Muscle of leg (tissue), 11 donors: ENCODE results near the gene CFD. TPM values are rescaled to one million over a fixed set of nuclear protein-coding genes. Genes with fewer than 3 reads are reported as not detected.
A peak's percentile ranks its signal among the peaks of the same experiment; 100 is the strongest.
"Not testable (repeated sequence)": the region's sequence is repeated elsewhere in the genome, so short reads cannot be mapped to it uniquely, and the experiment has no call there.

Source experiments
- DNase-seq: peaks from one replicate; pipeline ENCODE4 v3.0.0; 2013
- H3K27ac ChIP-seq: one replicate; pipeline ENCODE4 v1.5.1; 2013; ENCODE audit warnings: mild to moderate bottlenecking, low read length, control low read depth
- H3K27me3 ChIP-seq: one replicate; pipeline ENCODE4 v1.6.1; 2013; ENCODE audit warnings: low read length; ENCODE audit not compliant: control insufficient read depth, insufficient read depth
- H3K36me3 ChIP-seq: one replicate; pipeline ENCODE4 v1.6.1; 2013; ENCODE audit warnings: low read length; ENCODE audit not compliant: control insufficient read depth, insufficient read depth
- H3K4me1 ChIP-seq: one replicate; pipeline ENCODE4 v1.6.1; 2013; ENCODE audit warnings: low read length; ENCODE audit not compliant: control insufficient read depth, insufficient read depth
- H3K4me3 ChIP-seq: one replicate; pipeline ENCODE4 v1.5.1; 2013; ENCODE audit warnings: low read length, control low read depth
- H3K9me3 ChIP-seq: replicated peaks from 2 replicates; pipeline ENCODE4 v1.6.1; 2013; ENCODE audit warnings: low read depth, low read length; ENCODE audit not compliant: control insufficient read depth
- WGBS: methylation state at CpG from one replicate; pipeline ENCODE4 v1.1.5; 2013; ENCODE audit warnings: missing lambda C conversion rate; ENCODE audit not compliant: insufficient coverage; 5-methylcytosine and 5-hydroxymethylcytosine counted together
- polyA plus RNA-seq, 8 donors: library from polyadenylated mRNA; unstranded; fragments of 120-200 nt; gene quantifications; one replicate each; pipeline versions ENCODE4 v1.2.1 to v1.2.3, GENCODE V29; 2013; ENCODE audit warnings: inconsistent platforms in 1 of 8, low replicate concordance in 1 of 8; ENCODE audit not compliant: insufficient read length in 8 of 8, insufficient read depth in 1 of 8
- total RNA-seq: library from RNA; stranded (reverse); fragments of 120-200 nt; gene quantifications from one replicate; pipeline ENCODE4 v1.2.4, GENCODE V29; 2013

The CFD gene
- total and polyA plus RNA-seq, 9 donors: 1.1 to 8.7 (median 1.9) TPM

DNA sequence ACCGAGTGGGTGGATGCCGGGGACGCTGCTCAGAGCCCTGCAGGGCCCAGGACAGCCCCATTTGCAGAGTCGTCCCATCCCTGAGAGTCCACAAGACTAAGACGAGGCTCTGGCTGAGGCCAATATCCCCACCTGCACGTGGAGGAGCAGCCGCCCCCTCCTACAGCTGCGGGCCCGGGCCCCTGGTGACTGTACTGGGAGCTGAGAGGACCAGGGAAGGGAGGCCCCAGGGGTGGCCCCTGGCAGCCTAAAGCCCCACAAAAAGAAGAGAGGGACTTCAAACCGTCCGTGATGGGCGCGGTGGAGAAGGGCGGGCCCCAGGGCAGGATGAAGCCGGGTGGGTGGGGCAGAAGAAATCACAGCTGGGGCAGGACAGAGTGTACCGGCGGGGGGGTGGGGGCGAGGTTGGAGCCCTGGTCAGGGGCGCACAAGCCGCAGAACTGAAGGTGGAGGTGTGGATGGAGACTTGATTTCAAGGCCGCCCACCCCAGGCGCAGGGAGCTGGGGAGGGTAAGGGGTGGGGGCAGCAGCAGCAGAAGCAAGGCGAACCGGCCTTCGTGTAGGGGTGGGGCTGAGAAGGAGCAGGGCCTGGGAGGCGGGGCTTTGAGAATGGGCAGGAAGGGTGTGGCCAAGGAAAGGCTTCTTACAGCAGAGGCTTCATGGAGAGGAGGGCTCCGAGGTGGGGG, 12.9 kb downstream of the CFD start:
- H3K27ac ChIP-seq: no peak overlapping the region
- peak; percentile 69 for DNase-seq
- peaks cover 79% of the 10 kb centered on the region for H3K36me3 ChIP-seq
- WGBS: 52% methylated on average over 18 of the region's 27 CpGs
- H3K9me3 ChIP-seq: no peaks in the 10 kb centered on the region
- H3K27me3 ChIP-seq: no peaks in the 10 kb centered on the region
- peaks cover 24% of the 10 kb centered on the region for H3K4me1 ChIP-seq
- H3K4me3 ChIP-seq: no peak overlapping the region

DNA sequence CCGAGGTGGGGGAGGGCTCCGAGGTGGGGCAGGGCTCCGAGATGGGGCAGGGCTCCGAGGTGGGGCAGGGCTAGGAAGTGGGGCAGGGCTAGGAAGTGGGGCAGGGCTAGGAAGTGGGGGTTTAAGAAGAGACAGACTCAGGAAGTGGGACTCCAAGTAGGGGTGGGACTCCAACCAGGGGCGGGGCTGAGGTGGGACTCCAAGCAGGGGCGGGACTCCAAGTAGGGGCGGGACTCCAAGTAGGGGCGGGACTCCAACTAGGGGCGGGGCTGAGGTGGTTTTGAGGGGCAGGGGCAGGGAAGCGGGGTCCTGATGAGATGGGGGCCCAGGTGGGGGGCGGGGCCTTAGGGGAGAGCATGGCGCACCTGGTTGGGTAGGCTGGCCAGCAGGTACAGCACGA, 13.6 kb downstream of the CFD start:
- H3K27ac ChIP-seq: no peak overlapping the region
- no peaks in the 10 kb centered on the region for H3K9me3 ChIP-seq
- no peak for DNase-seq
- no peak overlapping the region for H3K4me3 ChIP-seq
- H3K36me3 ChIP-seq: peaks cover 74% of the 10 kb centered on the region
- 83% methylated on average over 3 of the region's 13 CpGs for WGBS
- peaks cover 20% of the 10 kb centered on the region for H3K4me1 ChIP-seq
- H3K27me3 ChIP-seq: no peaks in the 10 kb centered on the region

DNA sequence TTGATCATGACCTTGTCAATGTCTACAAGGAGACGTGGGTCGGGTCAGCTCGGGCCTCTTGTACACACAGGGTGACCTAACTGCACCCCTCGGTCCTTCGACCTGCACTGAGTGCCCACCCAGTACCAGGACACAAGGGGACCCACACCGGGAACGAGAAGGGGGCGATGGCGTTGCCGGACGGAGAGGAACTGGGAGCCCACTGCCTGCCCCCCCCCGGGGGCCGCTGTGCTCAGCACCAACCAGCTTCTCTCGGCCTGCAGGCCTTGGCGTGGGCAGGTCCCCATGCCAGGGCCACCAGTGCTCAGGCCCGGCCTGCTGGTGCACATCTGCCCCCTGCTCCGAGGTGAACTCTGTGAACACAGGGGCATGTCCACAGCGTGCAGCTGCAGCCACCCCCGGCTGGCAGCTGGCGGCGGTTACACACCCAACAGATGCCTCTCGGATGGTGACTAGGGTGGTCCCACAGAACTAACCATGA, 14.1 kb downstream of the CFD start:
- peak; percentile 51 for DNase-seq

GRCh38 chr19:875265-875879, 15.9 kb downstream of the CFD start:
- 88% methylated on average over 22 of the region's 28 CpGs for WGBS
- Histone ChIP-seq H3K27me3 (no peaks in the 10 kb centered on the region), H3K9me3 (no peaks in the 10 kb centered on the region), H3K4me3 (no peak overlapping the region), H3K4me1 (peaks cover 14% of the 10 kb centered on the region), H3K36me3 (peaks cover 64% of the 10 kb centered on the region), H3K27ac (no peak overlapping the region)
- no peak for DNase-seq

More for the DNA sequence above, 14.1 kb downstream of the CFD start:
- Histone ChIP-seq H3K36me3 (peaks cover 69% of the 10 kb centered on the region), H3K4me3 (no peak overlapping the region), H3K4me1 (peaks cover 20% of the 10 kb centered on the region), H3K27ac (no peak overlapping the region), H3K9me3 (no peaks in the 10 kb centered on the region), H3K27me3 (no peaks in the 10 kb centered on the region)
- 82% methylated on average over 20 of the region's 22 CpGs for WGBS

GRCh38 chr19:876089-876488, 16.6 kb downstream of the CFD start:
- H3K27ac ChIP-seq: no peak overlapping the region
- H3K4me3 ChIP-seq: no peak overlapping the region
- H3K9me3 ChIP-seq: no peaks in the 10 kb centered on the region
- DNase-seq: no peak
- H3K27me3 ChIP-seq: no peaks in the 10 kb centered on the region
- peaks cover 62% of the 10 kb centered on the region for H3K36me3 ChIP-seq
- WGBS: 68% methylated on average over 13 of the region's 18 CpGs
- peaks cover 8% of the 10 kb centered on the region for H3K4me1 ChIP-seq

DNA sequence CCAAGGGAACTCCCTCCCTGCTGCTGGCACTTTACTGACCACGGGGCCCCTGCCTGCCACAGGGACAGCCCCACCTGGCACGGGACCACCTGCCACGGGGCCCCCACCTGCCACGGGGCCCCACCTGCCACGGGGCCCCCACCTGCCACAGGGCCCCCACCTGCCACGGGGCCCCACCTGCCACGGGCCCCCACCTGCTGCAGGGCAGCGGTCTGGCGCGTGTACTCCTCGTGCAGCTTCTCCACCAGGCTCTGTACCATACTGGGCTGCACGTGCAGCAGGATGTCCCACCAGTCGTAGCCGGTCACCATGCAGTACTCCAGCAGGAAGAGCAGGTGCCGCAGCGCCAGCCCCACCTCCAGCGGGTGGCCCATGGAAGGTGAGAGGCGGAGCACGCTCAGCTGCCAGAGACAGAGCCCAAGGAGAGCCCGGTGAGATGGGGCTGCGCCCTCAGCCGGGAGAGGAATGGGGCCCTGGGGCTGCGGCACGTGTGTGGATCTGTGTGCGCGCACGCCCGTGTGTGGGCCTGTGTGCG, 17.4 kb downstream of the CFD start:
- no peak overlapping the region for H3K27ac ChIP-seq
- DNase-seq: no peak
- H3K4me1 ChIP-seq: peaks cover 4% of the 10 kb centered on the region
- H3K36me3 ChIP-seq: peaks cover 66% of the 10 kb centered on the region
- no peaks in the 10 kb centered on the region for H3K27me3 ChIP-seq
- 88% methylated on average over 28 of the region's 29 CpGs for WGBS
- H3K9me3 ChIP-seq: no peaks in the 10 kb centered on the region
- H3K4me3 ChIP-seq: no peak overlapping the region

DNA sequence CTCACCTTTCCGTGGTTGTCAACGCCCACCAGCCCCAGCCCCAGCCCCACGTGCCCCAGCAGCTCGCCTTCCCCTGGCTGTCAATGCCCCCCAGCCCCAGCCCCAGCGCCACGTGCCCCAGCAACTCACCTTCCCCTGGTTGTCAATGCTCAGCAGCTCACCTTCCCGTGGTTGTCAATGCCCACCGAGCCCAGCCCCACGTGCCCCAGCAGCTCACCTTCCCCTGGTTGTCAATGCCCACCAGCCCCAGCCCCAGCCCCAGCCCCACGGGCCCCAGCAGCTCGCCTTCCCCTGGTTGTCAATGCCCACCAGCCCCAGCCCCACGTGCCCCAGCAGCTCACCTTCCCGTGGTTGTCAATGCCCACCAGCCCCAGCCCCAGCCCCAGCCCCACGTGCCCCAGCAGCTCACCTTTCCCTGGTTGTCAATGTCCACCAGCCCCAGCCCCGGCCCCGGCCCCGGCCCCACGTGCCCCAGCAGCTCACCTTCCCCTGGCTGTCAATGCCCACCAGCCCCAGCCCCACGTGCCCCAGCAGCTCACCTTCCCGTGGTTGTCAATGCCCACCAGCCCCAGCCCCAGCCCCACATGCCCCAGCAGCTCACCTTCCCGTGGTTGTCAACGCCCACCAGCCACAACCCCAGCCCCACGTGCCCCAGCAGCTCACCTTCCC, 18.7 kb downstream of the CFD start:
- not testable (repeated sequence) for H3K27me3 ChIP-seq, H3K9me3 ChIP-seq, H3K27ac ChIP-seq, H3K4me1 ChIP-seq, H3K4me3 ChIP-seq, DNase-seq
- 81% methylated on average over 14 of the region's 23 CpGs for WGBS
- peaks cover 73% of the 10 kb centered on the region for H3K36me3 ChIP-seq

DNA sequence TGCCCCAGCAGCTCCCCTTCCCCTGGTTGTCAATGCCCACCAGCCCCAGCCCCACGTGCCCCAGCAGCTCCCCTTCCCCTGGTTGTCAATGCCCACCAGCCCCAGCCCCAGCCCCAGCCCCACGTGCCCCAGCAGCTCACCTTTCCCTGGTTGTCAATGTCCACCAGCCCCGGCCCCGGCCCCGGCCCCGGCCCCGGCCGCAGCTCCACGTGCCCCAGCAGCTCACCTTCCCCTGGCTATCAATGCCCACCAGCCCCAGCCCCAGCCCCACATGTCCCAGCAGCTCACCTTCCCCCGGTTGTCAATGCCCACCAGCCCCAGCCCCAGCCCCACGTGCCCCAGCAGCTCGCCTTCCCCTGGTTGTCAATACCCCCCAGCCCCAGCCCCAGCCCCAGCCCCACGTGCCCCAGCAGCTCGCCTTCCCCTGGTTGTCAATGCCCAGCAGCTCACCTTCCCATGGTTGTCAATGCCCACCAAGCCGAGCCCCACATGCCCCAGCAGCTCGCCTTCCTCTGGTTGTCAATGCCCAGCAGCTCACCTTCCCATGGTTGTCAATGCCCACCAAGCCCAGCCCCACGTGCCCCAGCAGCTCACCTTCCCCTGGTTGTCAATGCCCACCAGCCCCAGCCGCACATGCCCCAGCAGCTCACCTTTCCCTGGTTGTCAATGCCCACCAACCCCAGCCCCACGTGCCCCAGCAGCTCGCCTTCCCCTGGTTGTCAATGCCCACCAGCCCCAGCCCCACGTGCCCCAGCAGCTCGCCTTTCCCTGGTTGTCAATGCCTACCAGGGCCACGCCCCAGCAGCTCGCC, 19.5 kb downstream of the CFD start:
- DNase-seq: not testable (repeated sequence)
- WGBS: 90% methylated on average over 17 of the region's 24 CpGs
- peaks cover 74% of the 10 kb centered on the region for H3K36me3 ChIP-seq

DNA sequence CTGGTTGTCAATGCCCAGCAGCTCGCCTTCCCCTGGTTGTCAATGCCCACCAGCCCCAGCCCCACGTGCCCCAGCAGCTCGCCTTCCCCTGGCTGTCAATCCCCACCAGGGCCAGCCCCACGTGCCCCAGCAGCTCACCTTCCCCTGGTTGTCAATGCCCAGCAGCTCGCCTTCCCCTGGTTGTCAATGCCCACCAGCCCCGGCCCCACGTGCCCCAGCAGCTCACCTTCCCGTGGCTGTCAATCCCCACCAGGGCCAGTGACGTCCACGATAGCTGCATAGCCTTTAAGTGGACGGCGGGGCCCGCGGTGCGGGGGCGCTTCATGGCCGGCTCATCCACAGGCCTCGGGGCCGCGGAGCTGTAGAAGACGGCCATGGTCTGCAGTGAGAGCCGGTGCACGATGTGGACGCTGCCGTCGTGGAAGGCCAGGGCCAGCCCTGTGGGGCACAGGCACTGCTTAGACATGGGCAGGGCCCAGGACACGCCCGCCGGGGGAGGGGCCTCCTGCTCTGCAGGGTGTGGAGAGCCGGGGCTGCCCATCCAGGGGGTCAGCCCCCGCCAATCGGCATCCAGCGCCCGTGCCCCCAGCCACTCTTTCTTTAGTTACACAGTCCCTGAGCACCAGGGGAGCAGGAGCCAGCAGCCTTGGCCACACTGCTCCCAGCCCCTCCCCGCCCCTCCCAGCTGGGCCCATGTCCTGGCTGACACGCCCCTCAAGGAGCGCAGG, 20.4 kb downstream of the CFD start:
- Histone ChIP-seq H3K27me3 (no peaks in the 10 kb centered on the region), H3K4me3 (no peak overlapping the region), H3K4me1 (peaks cover 4% of the 10 kb centered on the region), H3K9me3 (no peaks in the 10 kb centered on the region), H3K27ac (no peak overlapping the region), H3K36me3 (peaks cover 75% of the 10 kb centered on the region)
- DNase-seq: no peak
- 86% methylated on average over 29 of the region's 37 CpGs for WGBS

More for the DNA sequence above, 19.5 kb downstream of the CFD start:
- not testable (repeated sequence) for H3K9me3 ChIP-seq, H3K4me3 ChIP-seq, H3K27ac ChIP-seq, H3K4me1 ChIP-seq, H3K27me3 ChIP-seq
